Liver (tissue), 9 donors: ENCODE data around the gene ITPA. TPM values are rescaled to one million over a fixed set of nuclear protein-coding genes. Genes with fewer than 3 reads are reported as not detected.
A peak's percentile ranks its signal among the peaks of the same experiment; 100 is the strongest.

ENCODE experiments used
- DNase-seq: peaks from one replicate; pipeline ENCODE4 v3.0.0-alpha.2; 2017; ENCODE audit warnings: low spot score
- H3K27ac ChIP-seq, 2 donors: one replicate each; pipeline ENCODE4 v1.7.0; 2013; ENCODE audit warnings: inconsistent platforms in 2 of 2, low read length in 2 of 2, control low read depth in 1 of 2, low read depth in 1 of 2, mild to moderate bottlenecking in 1 of 2
- H3K27me3 ChIP-seq, 4 donors: one replicate each; pipeline versions ENCODE4 v1.6.1 to v1.7.0; 2013; ENCODE audit warnings: low read length in 3 of 4, inconsistent platforms in 1 of 4, mild to moderate bottlenecking in 1 of 4, moderate library complexity in 1 of 4; ENCODE audit not compliant: control insufficient read depth in 4 of 4, insufficient read depth in 4 of 4
- H3K36me3 ChIP-seq, 4 donors: one replicate each; pipeline versions ENCODE4 v1.6.1 to v1.7.0; 2013; ENCODE audit warnings: low read length in 3 of 4, mild to moderate bottlenecking in 3 of 4, low read depth in 1 of 4, moderate library complexity in 1 of 4; ENCODE audit not compliant: control insufficient read depth in 4 of 4, insufficient read depth in 3 of 4
- H3K4me1 ChIP-seq, 4 donors: one replicate each; pipeline versions ENCODE4 v1.6.1 to v1.7.0; 2013; ENCODE audit warnings: low read length in 3 of 4, mild to moderate bottlenecking in 3 of 4, moderate library complexity in 1 of 4; ENCODE audit not compliant: control insufficient read depth in 4 of 4, insufficient read depth in 4 of 4
- H3K4me3 ChIP-seq, 3 donors: one replicate each; pipeline versions ENCODE4 v1.6.1 to v1.7.0; 2013; ENCODE audit warnings: low read length in 3 of 3, control low read depth in 1 of 3, low read depth in 1 of 3, mild to moderate bottlenecking in 1 of 3
- H3K9ac ChIP-seq, 2 donors: one replicate each; pipeline ENCODE4 v1.7.0; 2013; ENCODE audit warnings: low read length in 2 of 2, mild to moderate bottlenecking in 2 of 2, moderate library complexity in 2 of 2, control low read depth in 1 of 2, low read depth in 1 of 2
- H3K9me3 ChIP-seq, 4 donors: one replicate each; pipeline versions ENCODE4 v1.6.1 to v1.7.0; 2013; ENCODE audit warnings: low read length in 3 of 4; ENCODE audit not compliant: control insufficient read depth in 4 of 4
- ATF3 ChIP-seq: IDR thresholded peaks from 2 replicates; pipeline ENCODE4 v1.6.1; 2016; ENCODE audit warnings: antibody characterized with exemption
- CTCF ChIP-seq: fragments of 150-350 bp; IDR thresholded peaks from 2 replicates; pipeline ENCODE4 v1.5.1; 2017; ENCODE audit warnings: improper control_type of control experiment, low read depth, low read length; ENCODE audit not compliant: missing input control
- FOXA1 ChIP-seq: IDR thresholded peaks from 2 replicates; pipeline ENCODE4 v1.6.1; 2016; ENCODE audit warnings: antibody characterized with exemption
- FOXA2 ChIP-seq: IDR thresholded peaks from 2 replicates; pipeline ENCODE4 v1.6.1; 2016; ENCODE audit warnings: antibody characterized with exemption
- GABPA ChIP-seq, 2 donors: IDR thresholded peaks in 1 of 2; conservative IDR thresholded peaks in 1 of 2; 2 replicates each; pipeline ENCODE4 v1.6.1; 2016; ENCODE audit warnings: antibody characterized with exemption in 2 of 2, mild to moderate bottlenecking in 1 of 2, moderate library complexity in 1 of 2
- HNF4A ChIP-seq, 2 donors: conservative IDR thresholded peaks; 2 replicates each; pipeline ENCODE4 v1.6.1; 2016; ENCODE audit warnings: antibody characterized with exemption in 2 of 2, mild to moderate bottlenecking in 2 of 2
- NR2F2 ChIP-seq: IDR thresholded peaks from 2 replicates; pipeline ENCODE4 v1.6.1; 2016; ENCODE audit warnings: antibody characterized with exemption
- RAD21 ChIP-seq, 2 donors: IDR thresholded peaks; 2 replicates each; pipeline ENCODE4 v1.6.1; 2016; ENCODE audit warnings: antibody characterized with exemption in 2 of 2, mild to moderate bottlenecking in 2 of 2
- REST ChIP-seq: IDR thresholded peaks from 2 replicates; pipeline ENCODE4 v1.6.1; 2016; ENCODE audit warnings: antibody characterized with exemption, mild to moderate bottlenecking
- RXRA ChIP-seq, 2 donors: IDR thresholded peaks; 2 replicates each; pipeline ENCODE4 v1.6.1; 2017 to 2018; ENCODE audit warnings: antibody characterized with exemption in 2 of 2, mild to moderate bottlenecking in 1 of 2
- SP1 ChIP-seq: IDR thresholded peaks from 2 replicates; pipeline ENCODE4 v1.6.1; 2018; ENCODE audit warnings: antibody characterized with exemption, mild to moderate bottlenecking
- ZBTB33 ChIP-seq: IDR thresholded peaks from 2 replicates; pipeline ENCODE4 v1.6.1; 2016; ENCODE audit warnings: antibody characterized with exemption
- WGBS: extraction: QIAGEN DNeasy Blood & Tissue Kit; methylation state at CpG from one replicate; pipeline ENCODE4 v1.1.7; 2013; 5-methylcytosine and 5-hydroxymethylcytosine counted together
- polyA plus RNA-seq, 2 donors: library from polyadenylated mRNA; stranded (reverse) in 1 of 2; unstranded in 1 of 2; fragments of 200-250 nt in 1 of 2; fragments of >200 nt in 1 of 2; fragmentation: Nextera tagmentation in 1 of 2; extraction: Ambion mirVana in 1 of 2; gene quantifications; one replicate each; pipeline versions ENCODE4 v1.2.1 to v1.2.3, GENCODE V29; 2013 to 2015
- total RNA-seq, 2 donors: library from RNA; depleted of rRNA; stranded (reverse); fragments of >200 nt; gene quantifications; one replicate each; pipeline ENCODE4 v1.2.3, GENCODE V29; 2014
- donor health status: healthy.
- donor health status: healthy.
- donor health status: healthy.
- donor health status: healthy.
- donor health status: healthy.

Gene ITPA
- total and polyA plus RNA-seq, 4 donors: 14.4 to 39.8 (median 19.7) TPM

GRCh38 chr20:3199206-3199605, 10.1 kb upstream of the ITPA start:
- Histone ChIP-seq H3K36me3 (peaks cover 4 to 40% (median 25%) of the 10 kb centered on the region in 4 donors), H3K27ac (no peak overlapping the region), H3K9me3 (no peaks in the 10 kb centered on the region), H3K27me3 (no peaks in the 10 kb centered on the region), H3K4me3 (no peak overlapping the region), H3K4me1 (peaks cover 6 to 16% (median 11%) of the 10 kb centered on the region in 4 donors), H3K9ac (no peak overlapping the region)
- 50% methylated on average over 2 of the region's 2 CpGs for WGBS
- DNase-seq: no peak
- TF ChIP-seq RXRA (IDR thresholded peaks at IDR 0.05): peak in 1 of 2 donors; percentile 62
- no peak for TF ChIP-seq ATF3

GRCh38 chr20:3199976-3200755, 9.1 kb upstream of the ITPA start:
- Histone ChIP-seq H3K4me1 (peaks cover 6 to 18% (median 13%) of the 10 kb centered on the region in 4 donors), H3K9me3 (no peaks in the 10 kb centered on the region), H3K27ac (no peak overlapping the region), H3K36me3 (peaks cover 4 to 30% (median 16%) of the 10 kb centered on the region in 4 donors), H3K9ac (no peak overlapping the region), H3K27me3 (no peaks in the 10 kb centered on the region), H3K4me3 (no peak overlapping the region)
- DNase-seq: no peak
- WGBS: 94% methylated on average over 27 of the region's 27 CpGs
- TF ChIP-seq RAD21 (IDR thresholded peaks at IDR 0.05) (no peak), REST (no peak), NR2F2 (no peak), GABPA (IDR thresholded peaks at IDR 0.05 in 1 of 2, conservative IDR thresholded peaks at IDR 0.05 in 1 of 2) (no peak), HNF4A (conservative IDR thresholded peaks at IDR 0.05) (no peak), SP1 (no peak), RXRA (IDR thresholded peaks at IDR 0.05) (no peak), FOXA1 (no peak), ZBTB33 (no peak), CTCF (no peak), ATF3 (no peak), FOXA2 (no peak)
